GM11168 (cell line): ENCODE data around the gene THRB.
"Not testable (repeated sequence)": the region's sequence is repeated elsewhere in the genome, so short reads cannot be mapped to it uniquely, and the experiment has no call there.

Experiments
- in situ Hi-C: fragments of 300-500 bp; cut with MboI; formaldehyde crosslinking; loops from one replicate; pipeline ENCODE4 v1.12.0; 2022; ENCODE audit warnings: low sequenced_read_pairs; ENCODE audit not compliant: unreplicated experiment

The THRB gene

DNA sequence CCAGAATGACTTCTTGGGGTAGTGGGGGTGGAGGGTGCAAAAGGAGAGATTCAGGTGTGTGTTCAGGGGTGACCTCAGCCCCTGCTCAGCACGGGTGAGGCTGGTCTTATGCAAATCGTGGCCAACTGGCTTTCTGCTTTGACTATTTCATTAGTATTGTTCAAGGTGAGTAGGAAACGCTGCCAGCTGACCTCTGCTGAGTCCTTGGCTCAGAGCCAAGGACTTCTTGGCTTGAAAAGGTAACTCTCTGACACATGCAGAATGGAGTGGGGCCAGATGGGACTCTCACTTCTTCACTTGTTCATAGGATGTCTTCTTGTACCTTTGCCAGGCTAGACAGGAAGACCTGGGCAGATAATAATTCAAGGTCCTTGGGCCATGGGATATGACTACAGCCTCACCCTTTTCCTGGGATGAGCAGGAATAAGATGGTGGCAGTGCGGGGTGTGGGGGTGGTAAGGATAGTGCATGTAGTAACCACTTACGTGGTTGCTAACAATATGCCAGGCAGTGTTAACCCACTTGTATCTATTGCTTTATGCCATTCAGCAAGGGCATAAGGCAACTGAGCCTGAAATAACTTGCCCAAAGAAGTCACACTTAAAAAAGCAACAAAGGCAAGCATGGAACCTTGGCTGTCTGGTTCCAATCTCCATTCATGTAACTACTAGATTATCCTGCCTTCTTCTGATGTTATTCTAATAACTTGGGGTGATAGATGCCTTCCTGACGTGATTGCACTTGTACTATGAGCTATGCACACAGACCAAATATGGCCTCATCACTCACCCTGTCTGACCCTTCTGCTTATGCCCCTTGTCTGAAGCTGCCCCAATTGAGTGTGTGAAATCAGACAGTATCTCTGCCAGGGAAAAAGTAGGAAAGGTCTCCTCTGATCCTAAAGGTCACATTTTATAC, 356.4 kb downstream of the THRB start:
- in situ Hi-C loops, result no loop called here

DNA sequence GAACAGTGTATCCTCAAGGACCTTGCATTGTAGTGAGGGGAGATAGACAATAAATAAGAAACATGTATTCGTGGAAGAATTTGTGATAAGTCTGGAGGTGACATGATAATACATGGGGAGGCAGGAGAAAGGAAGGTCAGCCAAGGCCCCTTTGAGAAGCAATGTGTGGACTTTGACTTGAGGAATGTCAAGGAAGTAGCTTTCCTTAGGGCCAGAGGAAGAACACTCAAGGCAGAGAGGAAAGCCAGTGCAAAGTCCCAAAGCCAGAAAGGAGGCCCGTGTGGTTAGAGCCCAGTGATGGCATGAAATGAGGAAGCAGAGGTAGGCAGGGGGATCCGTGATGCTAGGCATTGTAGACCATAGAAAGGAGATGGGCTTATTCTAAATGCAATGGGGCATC, 357.3 kb downstream of the THRB start:
- in situ Hi-C loops, result no loop called here

DNA sequence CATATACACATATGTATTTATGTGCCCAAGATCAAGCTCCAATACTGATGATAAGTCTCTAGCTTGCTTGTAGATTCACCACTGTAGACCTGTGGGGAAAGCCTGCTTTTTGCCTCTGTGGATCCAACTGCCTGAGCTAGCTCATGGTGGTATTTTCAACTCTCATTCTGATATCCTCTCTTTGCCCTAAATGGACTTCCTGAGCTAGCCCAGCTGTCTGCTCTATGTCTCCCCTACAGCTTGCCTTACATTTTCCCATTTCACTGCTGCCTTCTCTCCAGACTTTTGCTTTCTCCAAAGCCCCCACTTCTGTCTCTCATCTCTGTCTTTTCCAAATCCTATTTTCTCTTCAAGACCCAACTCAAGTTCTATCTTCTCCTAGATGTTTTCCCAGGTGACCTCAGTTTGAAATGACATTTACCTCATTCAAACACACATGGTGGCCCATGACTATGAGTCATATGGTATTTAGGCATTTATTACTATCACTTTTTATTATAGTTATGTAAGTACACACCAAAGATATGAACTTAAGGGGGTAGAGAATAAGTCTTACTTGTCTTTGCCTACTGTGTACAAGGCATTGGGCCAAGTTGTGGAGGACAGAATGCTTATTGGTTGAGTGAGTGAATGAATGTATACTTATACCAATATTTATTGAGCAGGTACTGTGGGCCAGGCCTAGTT, 357.9 kb downstream of the THRB start:
- in situ Hi-C loops, result no loop called here

DNA sequence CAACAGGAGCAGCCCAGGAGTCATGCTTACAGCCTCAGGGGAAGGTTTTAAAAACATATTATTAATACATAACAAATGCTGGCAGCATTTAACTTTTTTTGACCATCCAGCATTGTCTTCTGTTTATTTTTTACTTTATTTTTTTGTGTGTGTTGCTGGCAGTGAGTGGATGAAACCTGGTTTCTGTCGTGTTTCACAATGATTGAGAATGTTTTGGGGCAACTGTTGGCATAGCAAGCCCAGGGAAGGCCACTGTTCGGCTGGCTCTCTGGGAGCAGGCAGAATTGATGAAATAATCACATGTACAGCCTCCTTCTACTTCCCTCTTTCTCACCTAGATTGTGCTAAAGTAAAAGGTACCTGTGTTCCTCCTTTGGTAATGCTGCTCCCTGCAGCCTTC, 359.4 kb downstream of the THRB start:
- in situ Hi-C loops, result no loop called here

GRCh38 chr3:24133942-24134341, 360.7 kb downstream of the THRB start:
- in situ Hi-C loops, result no loop called here

DNA sequence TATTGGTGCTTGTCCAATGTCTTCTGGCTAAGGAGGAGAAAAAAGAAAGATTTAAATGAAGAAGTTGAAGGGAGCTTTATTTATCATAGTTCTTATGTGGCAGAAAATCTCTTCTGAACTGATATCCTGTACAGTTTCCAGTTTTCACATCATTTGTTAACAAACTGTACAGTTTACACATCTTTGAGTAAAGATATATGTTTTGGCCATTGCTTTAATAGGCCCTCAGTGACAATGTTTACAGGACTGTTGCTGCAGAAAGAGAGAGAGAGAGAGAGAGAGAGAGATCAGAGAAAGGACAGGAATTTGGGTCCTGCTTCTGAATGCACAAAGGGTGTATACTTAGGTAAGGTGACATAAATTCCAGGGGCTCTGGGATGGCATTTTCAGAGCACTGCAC, 361.2 kb downstream of the THRB start:
- in situ Hi-C loops, result no loop called here

DNA sequence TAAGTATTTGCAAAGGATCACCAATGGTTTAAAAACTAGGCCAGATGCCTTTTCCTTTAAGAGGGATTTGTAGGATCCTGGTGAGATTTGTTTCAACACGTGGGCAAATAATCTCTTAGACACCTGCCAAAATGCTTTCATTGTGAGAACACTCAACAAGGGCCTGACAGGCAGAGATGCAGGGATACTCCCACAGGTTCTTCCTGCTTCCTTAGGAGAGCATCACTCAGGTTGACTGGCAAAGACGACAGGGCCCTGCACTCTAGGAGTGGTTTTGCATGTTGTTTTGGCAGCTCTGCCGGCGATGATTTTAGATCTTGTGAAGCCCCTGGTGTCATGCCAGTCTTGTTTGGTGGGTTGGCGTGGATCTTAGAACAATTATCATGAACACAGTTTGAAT, 365.1 kb downstream of the THRB start:
- in situ Hi-C loops, result no loop called here

GRCh38 chr3:24128199-24129005, 366.2 kb downstream of the THRB start:
- in situ Hi-C loops, result no loop called here

- in situ Hi-C loops, result no loop called here
These were observed 371.1 kb downstream of the THRB start for GRCh38 chr3:24123596-24123995.

GRCh38 chr3:24120434-24120833, 374.2 kb downstream of the THRB start:
- in situ Hi-C loops, result no loop called here

- in situ Hi-C loops, result no loop called here
These were observed 375.3 kb downstream of the THRB start for GRCh38 chr3:24119321-24119751.

- in situ Hi-C loops, result no loop called here
These were observed 377.1 kb downstream of the THRB start for GRCh38 chr3:24117508-24117907.

GRCh38 chr3:24111711-24112110, 382.9 kb downstream of the THRB start:
- in situ Hi-C loops, result no loop called here

GRCh38 chr3:24110051-24110450, 384.6 kb downstream of the THRB start:
- in situ Hi-C loops, result no loop called here

- in situ Hi-C loops, result no loop called here
These were observed 392.9 kb downstream of the THRB start for GRCh38 chr3:24101676-24102168.

- in situ Hi-C loops, result no loop called here
These were observed 393.8 kb downstream of the THRB start for GRCh38 chr3:24100696-24101402.

- in situ Hi-C loops, result no loop called here
These were observed 397.9 kb downstream of the THRB start for GRCh38 chr3:24096695-24097290.

GRCh38 chr3:24096271-24096670, 398.4 kb downstream of the THRB start:
- in situ Hi-C loops, result no loop called here

DNA sequence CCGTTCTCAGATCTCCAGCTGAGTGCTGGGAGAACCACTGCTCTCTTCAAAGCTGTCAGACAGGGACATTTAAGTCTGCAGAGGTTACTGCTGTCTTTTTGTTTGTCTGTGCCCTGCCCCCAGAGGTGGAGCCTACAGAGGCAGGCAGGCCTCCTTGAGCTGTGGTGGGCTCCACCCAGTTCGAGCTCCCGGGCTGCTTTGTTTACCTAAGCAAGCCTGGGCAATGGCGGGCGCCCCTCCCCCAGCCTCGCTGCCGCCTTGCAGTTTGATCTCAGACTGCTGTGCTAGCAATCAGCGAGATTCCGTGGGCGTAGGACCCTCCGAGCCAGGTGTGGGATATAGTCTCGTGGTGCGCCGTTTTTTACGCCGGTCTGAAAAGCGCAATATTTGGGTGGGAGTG, 399.8 kb downstream of the THRB start:
- in situ Hi-C loops, result not testable (repeated sequence)

DNA sequence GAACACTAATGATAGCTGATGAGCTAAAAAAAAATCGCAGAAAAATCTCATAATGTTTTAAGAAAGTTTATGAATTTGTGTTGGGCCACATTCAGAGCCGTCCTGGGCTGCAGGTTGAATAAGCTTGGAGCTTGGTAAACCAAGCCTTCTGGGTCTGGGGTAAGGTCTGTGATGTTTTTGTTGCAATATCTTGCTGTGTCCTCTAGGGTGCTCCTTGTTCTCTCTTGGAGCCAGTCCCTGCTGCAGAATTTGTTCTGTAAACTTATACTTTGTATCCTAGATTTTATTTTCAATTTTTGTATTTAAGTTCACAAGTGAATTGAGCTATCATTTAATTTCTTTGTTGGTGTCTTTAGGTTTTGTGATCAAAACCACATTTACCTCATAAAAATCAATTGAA, 405.9 kb downstream of the THRB start:
- in situ Hi-C loops, result no loop called here
